DND-41 (cell line): Measurements from ENCODE around the gene PRR5L.

Experiments
- ATAC-seq: fragments of 200-7000 bp; cut with Tn5 transposase; 3 replicates; pipeline ENCODE4 v1.9.1; 2021; ENCODE audit warnings: low read depth; ENCODE audit not compliant: insufficient read depth
- DNase-seq: peaks from one replicate; pipeline ENCODE4 v3.0.0-alpha.2; 2020
- H2AFZ ChIP-seq: 2 replicates; pipeline ENCODE4 v1.6.0; 2012; ENCODE audit warnings: low read depth, low read length
- H3K27ac ChIP-seq: 2 replicates; pipeline ENCODE4 v1.5.1; 2012; ENCODE audit warnings: low read length, inconsistent platforms
- H3K27me3 ChIP-seq: fragments of 200-600 bp; sonication (generic); 2 replicates; pipeline ENCODE4 v1.6.0; 2012; ENCODE audit warnings: low read length, mild to moderate bottlenecking, inconsistent platforms; ENCODE audit not compliant: insufficient read depth, poor library complexity
- H3K36me3 ChIP-seq: 2 replicates; pipeline ENCODE4 v1.5.1; 2012; ENCODE audit warnings: low read length, inconsistent platforms; ENCODE audit not compliant: insufficient read depth
- H3K4me1 ChIP-seq: 2 replicates; pipeline ENCODE4 v1.5.1; 2012; ENCODE audit warnings: mild to moderate bottlenecking, low read length; ENCODE audit not compliant: insufficient read depth
- H3K4me2 ChIP-seq: 2 replicates; pipeline ENCODE4 v1.6.0; 2012; ENCODE audit warnings: mild to moderate bottlenecking, moderate library complexity, low read length, inconsistent platforms; ENCODE audit not compliant: insufficient read depth
- H3K4me3 ChIP-seq, 2 experiments: fragments of 200-600 bp in 1 of 2; shearing (Covaris generic) in 1 of 2; 2 replicates each; pipeline ENCODE4 v1.5.1; 2012 to 2016; ENCODE audit warnings: inconsistent platforms in 2 of 2, low read length in 2 of 2, mild to moderate bottlenecking in 2 of 2, low read depth in 1 of 2, moderate library complexity in 1 of 2
- H3K79me2 ChIP-seq: 2 replicates; pipeline ENCODE4 v1.6.0; 2012; ENCODE audit warnings: low read length, inconsistent platforms; ENCODE audit not compliant: insufficient read depth
- H3K9ac ChIP-seq: 2 replicates; pipeline ENCODE4 v1.6.0; 2012; ENCODE audit warnings: low read depth, mild to moderate bottlenecking, inconsistent platforms, low read length, moderate library complexity
- H3K9me3 ChIP-seq: 2 replicates; pipeline ENCODE4 v1.5.1; 2012; ENCODE audit warnings: low read length, moderate library complexity, mild to moderate bottlenecking, inconsistent platforms; ENCODE audit not compliant: insufficient read depth, severe bottlenecking
- H4K20me1 ChIP-seq: 2 replicates; pipeline ENCODE4 v1.6.0; 2012; ENCODE audit warnings: low read length; ENCODE audit not compliant: insufficient read depth
- EZH2 ChIP-seq: IDR thresholded peaks from 3 replicates; pipeline ENCODE4 v1.6.1; 2012; ENCODE audit warnings: borderline replicate concordance, low read depth, mild to moderate bottlenecking, moderate library complexity, low read length, inconsistent platforms; ENCODE audit not compliant: severe bottlenecking
- TF ChIP-seq, protein P1 (sequence below): IDR thresholded peaks from 2 replicates; pipeline ENCODE4 v1.5.1; 2012; ENCODE audit warnings: borderline replicate concordance, low read length, moderate library complexity, mild to moderate bottlenecking; ENCODE audit not compliant: poor library complexity, severe bottlenecking; ENCODE audit errors: extremely low read depth

The PRR5L gene

DNA sequence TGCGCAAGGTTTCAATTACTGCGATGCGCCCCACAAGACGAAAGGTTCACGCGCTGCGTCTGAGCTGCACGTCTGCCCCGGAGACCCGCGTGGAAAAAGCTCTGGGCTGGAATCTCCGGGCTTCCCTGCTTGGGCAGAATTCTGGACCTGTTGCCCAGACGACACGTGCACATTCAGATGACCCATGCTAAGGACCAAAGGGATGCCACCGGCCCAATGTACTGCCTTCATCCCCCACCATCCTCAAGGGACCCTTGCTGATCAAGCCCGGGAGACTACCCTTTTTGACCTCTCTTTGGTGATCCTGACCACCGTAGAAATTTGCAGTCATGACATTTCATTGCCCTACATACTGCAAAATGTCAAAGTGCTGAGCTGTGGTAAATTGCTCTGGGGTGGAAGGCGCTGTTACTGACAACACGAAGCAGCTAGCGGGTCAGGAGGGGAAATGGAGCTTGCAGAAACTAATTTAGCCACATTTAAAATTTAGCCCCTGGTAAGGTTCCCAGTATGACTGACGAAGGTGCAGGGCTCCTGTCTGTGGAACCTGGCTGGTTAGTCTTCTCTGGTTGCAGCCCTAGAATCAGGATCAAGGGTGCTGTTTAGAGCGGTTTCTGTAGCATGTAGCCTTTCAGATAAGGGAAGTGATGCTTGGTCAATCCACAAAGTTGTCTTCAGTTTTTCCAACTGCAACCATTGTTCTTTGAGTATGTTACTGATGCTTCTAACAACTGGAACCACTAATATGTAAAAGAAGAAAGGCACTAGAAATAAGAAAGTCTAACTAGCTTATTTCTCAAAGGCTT is 81.9 kb downstream of the PRR5L start:
- Histone ChIP-seq H3K27me3 (peaks cover 75% of the 10 kb centered on the region), H3K36me3 (no peaks in the 10 kb centered on the region), H3K4me2 (peak overlapping the region; percentile 83), H3K79me2 (no peaks in the 10 kb centered on the region), H3K9ac (peak overlapping the region; percentile 30; the same call in 1 of the 2 replicates), H3K27ac (no peak overlapping the region), H3K9me3 (no peaks in the 10 kb centered on the region), H3K4me1 (peaks cover 20% of the 10 kb centered on the region), H3K4me3 (peak overlapping the region in 1 of 2 experiments; percentile 57; a peak in 2 of 4 replicates), H2AFZ (peak overlapping the region; percentile 41; the same call in 1 of the 2 replicates), H4K20me1 (peaks cover 5% of the 10 kb centered on the region)
- no peak for DNase-seq
- TF ChIP-seq, protein P1, sequence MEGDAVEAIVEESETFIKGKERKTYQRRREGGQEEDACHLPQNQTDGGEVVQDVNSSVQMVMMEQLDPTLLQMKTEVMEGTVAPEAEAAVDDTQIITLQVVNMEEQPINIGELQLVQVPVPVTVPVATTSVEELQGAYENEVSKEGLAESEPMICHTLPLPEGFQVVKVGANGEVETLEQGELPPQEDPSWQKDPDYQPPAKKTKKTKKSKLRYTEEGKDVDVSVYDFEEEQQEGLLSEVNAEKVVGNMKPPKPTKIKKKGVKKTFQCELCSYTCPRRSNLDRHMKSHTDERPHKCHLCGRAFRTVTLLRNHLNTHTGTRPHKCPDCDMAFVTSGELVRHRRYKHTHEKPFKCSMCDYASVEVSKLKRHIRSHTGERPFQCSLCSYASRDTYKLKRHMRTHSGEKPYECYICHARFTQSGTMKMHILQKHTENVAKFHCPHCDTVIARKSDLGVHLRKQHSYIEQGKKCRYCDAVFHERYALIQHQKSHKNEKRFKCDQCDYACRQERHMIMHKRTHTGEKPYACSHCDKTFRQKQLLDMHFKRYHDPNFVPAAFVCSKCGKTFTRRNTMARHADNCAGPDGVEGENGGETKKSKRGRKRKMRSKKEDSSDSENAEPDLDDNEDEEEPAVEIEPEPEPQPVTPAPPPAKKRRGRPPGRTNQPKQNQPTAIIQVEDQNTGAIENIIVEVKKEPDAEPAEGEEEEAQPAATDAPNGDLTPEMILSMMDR = no peak
- peak; percentile 1 for TF ChIP-seq EZH2
- no peak for ATAC-seq

DNA sequence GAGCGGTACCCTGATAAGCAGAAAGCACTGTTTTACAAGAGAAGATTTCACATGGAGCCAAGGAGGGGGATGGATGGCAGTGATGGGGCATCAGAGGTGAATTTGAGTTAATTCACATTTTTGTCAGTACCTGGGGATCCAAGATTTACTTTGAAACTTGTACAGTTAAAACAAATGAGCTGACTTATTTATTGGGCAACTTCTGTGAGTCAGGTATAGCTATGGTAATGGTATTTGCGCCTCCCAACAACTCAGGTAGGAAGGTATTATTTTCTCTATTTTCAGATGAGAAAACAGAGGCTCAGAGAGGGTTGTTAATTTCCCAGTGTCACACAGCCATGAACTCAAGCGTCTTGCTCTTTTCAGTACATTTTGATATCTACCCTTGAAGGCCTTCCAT is 83.6 kb downstream of the PRR5L start:
- H3K4me2 ChIP-seq = no peak overlapping the region
- DNase-seq (no peak), ATAC-seq (no peak)
- peaks cover 20% of the 10 kb centered on the region for H3K4me1 ChIP-seq
- no peak overlapping the region for H3K27ac ChIP-seq
- H3K9me3 ChIP-seq = no peaks in the 10 kb centered on the region
- H2AFZ ChIP-seq = no peak overlapping the region
- no peak for TF ChIP-seq EZH2
- TF ChIP-seq, protein P1 = no peak
- no peak overlapping the region for H3K9ac ChIP-seq
- H3K27me3 ChIP-seq = peaks cover 66% of the 10 kb centered on the region
- no peak overlapping the region for H3K4me3 ChIP-seq
- no peaks in the 10 kb centered on the region for H3K79me2 ChIP-seq
- H3K36me3 ChIP-seq = no peaks in the 10 kb centered on the region
- H4K20me1 ChIP-seq = peaks cover 5% of the 10 kb centered on the region

DNA sequence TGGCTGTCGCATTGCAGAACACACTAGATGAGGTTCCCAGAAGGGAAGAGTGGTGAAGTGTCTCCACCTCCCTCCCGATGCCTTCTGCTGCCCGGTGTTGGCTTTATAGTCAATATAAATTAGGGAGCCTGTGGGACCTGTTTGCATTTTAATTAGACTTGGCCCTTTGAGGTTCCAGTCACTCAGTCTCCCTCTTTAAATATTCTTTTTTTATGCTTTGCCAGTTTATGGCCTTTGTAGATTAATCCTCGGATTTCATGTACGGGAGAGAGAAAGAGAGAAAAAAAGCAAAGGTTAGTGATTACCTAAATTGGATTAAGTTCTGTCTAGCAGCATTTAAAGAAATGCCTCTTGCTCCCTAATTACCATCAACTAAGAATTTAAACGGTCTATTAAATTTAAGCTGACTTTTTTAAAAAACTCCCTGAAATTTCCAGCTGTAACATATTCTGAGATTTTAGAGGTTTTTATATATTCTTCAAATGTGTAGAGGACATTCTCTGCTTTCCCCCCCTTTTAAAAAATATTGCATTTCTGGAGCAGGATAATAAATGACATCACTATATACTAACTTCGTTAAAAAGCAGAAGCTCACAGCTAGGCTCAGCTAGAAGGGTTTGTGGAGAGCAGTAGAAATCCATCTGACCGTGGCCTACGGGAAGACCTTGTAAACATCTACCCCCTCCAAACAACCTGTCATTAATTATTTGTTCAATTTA is 84.4 kb downstream of the PRR5L start:
- H3K4me1 ChIP-seq = peaks cover 20% of the 10 kb centered on the region
- DNase-seq = no peak
- no peaks in the 10 kb centered on the region for H3K79me2 ChIP-seq

More for the DNA sequence above, 84.4 kb downstream of the PRR5L start:
- H3K9ac ChIP-seq = no peak overlapping the region
- peaks cover 5% of the 10 kb centered on the region for H4K20me1 ChIP-seq
- no peak overlapping the region for H3K27ac ChIP-seq
- no peak overlapping the region for H3K4me2 ChIP-seq
- no peak for ATAC-seq
- TF ChIP-seq, protein P1 = no peak
- peak; percentile 21 for TF ChIP-seq EZH2
- no peak overlapping the region for H3K4me3 ChIP-seq
- H3K9me3 ChIP-seq = no peaks in the 10 kb centered on the region
- no peak overlapping the region for H2AFZ ChIP-seq
- H3K27me3 ChIP-seq = peaks cover 60% of the 10 kb centered on the region
- no peaks in the 10 kb centered on the region for H3K36me3 ChIP-seq
